Right atrium auricular region (tissue), 2 donors: ENCODE measurements around the gene SLC27A4. TPM values are rescaled to one million over a fixed set of nuclear protein-coding genes. Genes with fewer than 3 reads are reported as not detected.

Source experiments
- DNase-seq: peaks from one replicate; pipeline ENCODE4 v3.0.0-alpha.2; 2019; ENCODE audit warnings: low spot score
- H3K27ac ChIP-seq, 2 donors: fragments of 200-600 bp; sonication (generic); 1 replicate in 1 of 2; 2 replicates in 1 of 2; pipeline ENCODE4 v1.5.1; 2016 to 2019
- H3K27me3 ChIP-seq, 2 donors: fragments of 200-600 bp; sonication (generic); one replicate each; pipeline versions ENCODE4 v1.5.1 to v1.6.0; 2017 to 2019
- H3K36me3 ChIP-seq: fragments of 200-600 bp; sonication (generic); one replicate; pipeline ENCODE4 v1.5.1; 2016
- H3K4me1 ChIP-seq, 2 donors: fragments of 200-600 bp; sonication (generic); one replicate each; pipeline versions ENCODE4 v1.5.1 to v1.6.0; 2017 to 2019
- H3K4me3 ChIP-seq, 2 donors: fragments of 200-600 bp; sonication (generic); 1 replicate in 1 of 2; 2 replicates in 1 of 2; pipeline ENCODE4 v1.5.1; 2017 to 2019; ENCODE audit warnings: mild to moderate bottlenecking in 1 of 2, moderate library complexity in 1 of 2
- H3K9me3 ChIP-seq, 2 donors: fragments of 200-600 bp; sonication (generic); one replicate each; pipeline ENCODE4 v1.5.1; 2019
- total RNA-seq, 2 donors: library from RNA; depleted of rRNA; stranded (reverse); fragments of >200 nt; gene quantifications; one replicate each; pipeline ENCODE4 v1.1.0, GENCODE V29; 2016
- TF ChIP-seq, protein P1 (sequence below), 2 donors: fragments of 200-600 bp; sonication (generic); IDR thresholded peaks; one replicate each; pipeline ENCODE4 v1.5.1; 2019; ENCODE audit warnings: antibody characterized with exemption in 2 of 2

Gene SLC27A4
- total RNA-seq, 2 donors from 2014 or later, result 16.6 to 26.9 TPM

DNA sequence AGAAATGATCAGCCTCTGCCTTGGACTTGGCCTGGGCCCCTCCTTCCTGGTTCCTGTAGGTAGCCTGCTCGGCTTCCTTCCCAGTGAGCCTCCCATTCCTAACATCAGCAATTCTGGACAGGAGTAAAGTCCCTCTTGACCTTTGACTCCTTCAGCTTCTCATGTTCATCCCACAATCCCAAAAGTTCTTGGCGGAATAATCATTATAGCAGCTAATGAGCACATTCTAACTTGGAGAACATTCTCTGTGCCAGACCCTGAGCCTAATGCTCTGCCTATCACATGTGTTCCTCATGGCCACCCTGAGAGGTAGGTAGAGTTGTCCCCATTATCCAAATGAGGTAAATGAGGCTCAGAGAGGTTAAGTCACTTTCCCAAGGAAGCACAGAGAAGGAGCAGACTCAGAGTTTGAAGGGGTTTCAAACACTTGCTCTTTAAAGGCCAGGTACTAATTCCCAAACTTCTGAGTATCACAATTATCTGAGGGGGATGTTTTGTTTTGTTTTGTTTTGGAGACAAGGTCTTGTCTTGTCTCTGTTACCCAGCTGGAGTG lies 43.0 kb upstream of the SLC27A4 start:
- Histone ChIP-seq H3K4me3 (no peak overlapping the region), H3K9me3 (no peaks in the 10 kb centered on the region), H3K4me1 (peaks cover 0 to 3% of the 10 kb centered on the region in 2 donors), H3K27me3 (no peaks in the 10 kb centered on the region), H3K36me3 (no peaks in the 10 kb centered on the region), H3K27ac (no peak overlapping the region)
- DNase-seq, result no peak
- TF ChIP-seq, protein P1, sequence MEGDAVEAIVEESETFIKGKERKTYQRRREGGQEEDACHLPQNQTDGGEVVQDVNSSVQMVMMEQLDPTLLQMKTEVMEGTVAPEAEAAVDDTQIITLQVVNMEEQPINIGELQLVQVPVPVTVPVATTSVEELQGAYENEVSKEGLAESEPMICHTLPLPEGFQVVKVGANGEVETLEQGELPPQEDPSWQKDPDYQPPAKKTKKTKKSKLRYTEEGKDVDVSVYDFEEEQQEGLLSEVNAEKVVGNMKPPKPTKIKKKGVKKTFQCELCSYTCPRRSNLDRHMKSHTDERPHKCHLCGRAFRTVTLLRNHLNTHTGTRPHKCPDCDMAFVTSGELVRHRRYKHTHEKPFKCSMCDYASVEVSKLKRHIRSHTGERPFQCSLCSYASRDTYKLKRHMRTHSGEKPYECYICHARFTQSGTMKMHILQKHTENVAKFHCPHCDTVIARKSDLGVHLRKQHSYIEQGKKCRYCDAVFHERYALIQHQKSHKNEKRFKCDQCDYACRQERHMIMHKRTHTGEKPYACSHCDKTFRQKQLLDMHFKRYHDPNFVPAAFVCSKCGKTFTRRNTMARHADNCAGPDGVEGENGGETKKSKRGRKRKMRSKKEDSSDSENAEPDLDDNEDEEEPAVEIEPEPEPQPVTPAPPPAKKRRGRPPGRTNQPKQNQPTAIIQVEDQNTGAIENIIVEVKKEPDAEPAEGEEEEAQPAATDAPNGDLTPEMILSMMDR (IDR thresholded peaks at IDR 0.05), result no peak

GRCh38 chr9:128298535-128299482 lies 41.5 kb upstream of the SLC27A4 start:
- Histone ChIP-seq H3K27me3 (no peaks in the 10 kb centered on the region), H3K36me3 (no peaks in the 10 kb centered on the region), H3K4me3 (no peak overlapping the region), H3K27ac (no peak overlapping the region), H3K4me1 (peaks cover 0 to 3% of the 10 kb centered on the region in 2 donors), H3K9me3 (no peaks in the 10 kb centered on the region)
- no peak for DNase-seq
- TF ChIP-seq, protein P1 (IDR thresholded peaks at IDR 0.05), result no peak

- Histone ChIP-seq H3K4me3 (no peak overlapping the region), H3K4me1 (no peaks in the 10 kb centered on the region), H3K9me3 (no peaks in the 10 kb centered on the region), H3K36me3 (peaks cover 2% of the 10 kb centered on the region), H3K27ac (no peak overlapping the region), H3K27me3 (no peaks in the 10 kb centered on the region)
- no peak for DNase-seq
- TF ChIP-seq, protein P1 (IDR thresholded peaks at IDR 0.05), result no peak
Observed at GRCh38 chr9:128304136-128304970, 36.0 kb upstream of the SLC27A4 start.

GRCh38 chr9:128304971-128305288 lies 35.4 kb upstream of the SLC27A4 start:
- Histone ChIP-seq H3K4me1 (no peaks in the 10 kb centered on the region), H3K27me3 (no peaks in the 10 kb centered on the region), H3K9me3 (no peaks in the 10 kb centered on the region), H3K36me3 (peaks cover 8% of the 10 kb centered on the region), H3K27ac (no peak overlapping the region), H3K4me3 (no peak overlapping the region)
- DNase-seq, result no peak
- TF ChIP-seq, protein P1 (IDR thresholded peaks at IDR 0.05), result no peak

GRCh38 chr9:128309551-128309950 lies 30.8 kb upstream of the SLC27A4 start:
- H3K4me1 ChIP-seq, result peaks cover 0 to 6% of the 10 kb centered on the region in 2 donors
- TF ChIP-seq, protein P1 (IDR thresholded peaks at IDR 0.05), result no peak
- H3K9me3 ChIP-seq, result no peaks in the 10 kb centered on the region
- no peak overlapping the region for H3K4me3 ChIP-seq
- DNase-seq, result no peak
- no peak overlapping the region for H3K27ac ChIP-seq
- H3K36me3 ChIP-seq, result peaks cover 27% of the 10 kb centered on the region
- H3K27me3 ChIP-seq, result no peaks in the 10 kb centered on the region
